Measurements from ENCODE around the gene LENEP.

The LENEP gene

GRCh38 chr1:155024315-155024714 lies 30.9 kb downstream of the LENEP start:
- no peak overlapping the region for H3K4me3 ChIP-seq (ENCODE audit: low read depth, low read length)
- TF ChIP-seq CTCF (conservative IDR thresholded peaks at IDR 0.05; ENCODE audit: low read depth, low read length) = no peak
- no peak for DNase-seq (ENCODE audit: low read depth)

GRCh38 chr1:155026154-155026553 lies 32.8 kb downstream of the LENEP start:
- H3K4me3 ChIP-seq (ENCODE audit: low read depth, low read length) = no peak overlapping the region
- DNase-seq (ENCODE audit: low read depth) = no peak
- no peak for TF ChIP-seq CTCF (conservative IDR thresholded peaks at IDR 0.05; ENCODE audit: low read depth, low read length)

- no peak overlapping the region for H3K4me3 ChIP-seq (ENCODE audit: low read depth, low read length)
- no peak for DNase-seq (ENCODE audit: low read depth)
- TF ChIP-seq CTCF (conservative IDR thresholded peaks at IDR 0.05; ENCODE audit: low read depth, low read length) = no peak
Observed at GRCh38 chr1:155026588-155026987, 33.2 kb downstream of the LENEP start.

- no peak for TF ChIP-seq CTCF (conservative IDR thresholded peaks at IDR 0.05; ENCODE audit: low read depth, low read length)
- no peak for DNase-seq (ENCODE audit: low read depth)
- H3K4me3 ChIP-seq (ENCODE audit: low read depth, low read length) = no peak overlapping the region
Observed at GRCh38 chr1:155029513-155030242, 36.3 kb downstream of the LENEP start.

- H3K4me3 ChIP-seq (ENCODE audit: low read depth, low read length) = no peak overlapping the region
Observed at GRCh38 chr1:155030243-155030795, 36.9 kb downstream of the LENEP start.

GRCh38 chr1:155030899-155031298 lies 37.5 kb downstream of the LENEP start:
- no peak for DNase-seq (ENCODE audit: low read depth)

More at GRCh38 chr1:155030243-155030795, 36.9 kb downstream of the LENEP start:
- no peak for TF ChIP-seq CTCF (conservative IDR thresholded peaks at IDR 0.05; ENCODE audit: low read depth, low read length)
- DNase-seq (ENCODE audit: low read depth) = no peak

More at GRCh38 chr1:155030899-155031298, 37.5 kb downstream of the LENEP start:
- no peak overlapping the region for H3K4me3 ChIP-seq (ENCODE audit: low read depth, low read length)
- TF ChIP-seq CTCF (conservative IDR thresholded peaks at IDR 0.05; ENCODE audit: low read depth, low read length) = no peak

All from choroid plexus epithelial cell (primary cell).